Gastroesophageal sphincter (tissue), 4 donors: ENCODE measurements around the gene THADA. TPM values are rescaled to one million over a fixed set of nuclear protein-coding genes. Genes with fewer than 3 reads are reported as not detected.

ENCODE experiments used
- ATAC-seq: fragments of 150-250 bp; one replicate; pipeline ENCODE4 v1.9.1; 2016; ENCODE audit warnings: mild to moderate bottlenecking, moderate library complexity
- H3K27ac ChIP-seq, 4 donors: fragments of 200-600 bp; sonication (generic) in 3 of 4; 1 replicate in 3 of 4; 2 replicates in 1 of 4; pipeline ENCODE4 v1.5.1; 2016 to 2019
- H3K27me3 ChIP-seq: fragments of 200-600 bp; sonication (generic); one replicate; pipeline ENCODE4 v1.5.1; 2019
- H3K36me3 ChIP-seq, 2 donors: fragments of 200-600 bp; sonication (generic); one replicate each; pipeline ENCODE4 v1.5.1; 2019; ENCODE audit warnings: control low read depth in 1 of 2
- H3K4me1 ChIP-seq, 3 donors: fragments of 200-600 bp; sonication (generic); 1 replicate in 2 of 3; 2 replicates in 1 of 3; pipeline ENCODE4 v1.5.1; 2016 to 2019; ENCODE audit warnings: control low read depth in 2 of 3
- H3K4me3 ChIP-seq, 2 donors: fragments of 200-600 bp; sonication (generic); one replicate each; pipeline ENCODE4 v1.5.1; 2019; ENCODE audit warnings: mild to moderate bottlenecking in 1 of 2, moderate library complexity in 1 of 2
- H3K9me3 ChIP-seq, 3 donors: fragments of 200-600 bp; sonication (generic); one replicate each; pipeline ENCODE4 v1.5.1; 2017 to 2019; ENCODE audit warnings: control low read depth in 2 of 3
- EP300 ChIP-seq: sonication (generic); formaldehyde crosslinking; IDR thresholded peaks from one replicate; pipeline ENCODE4 v1.6.1; 2017; ENCODE audit warnings: antibody characterized with exemption, mild to moderate bottlenecking
- POLR2A ChIP-seq, 2 donors: fragments of 450-650 bp; IDR thresholded peaks; one replicate each; pipeline ENCODE4 v1.6.1; 2017; ENCODE audit warnings: antibody characterized with exemption in 2 of 2, mild to moderate bottlenecking in 2 of 2, moderate library complexity in 1 of 2
- POLR2AphosphoS5 ChIP-seq: sonication (generic); formaldehyde crosslinking; IDR thresholded peaks from one replicate; pipeline ENCODE4 v1.6.1; 2017; ENCODE audit warnings: antibody characterized with exemption
- WGBS, 2 donors: methylation state at CpG; one replicate each; pipeline ENCODE4 v1.1.5; 2018; ENCODE audit warnings: low coverage in 1 of 2; 5-methylcytosine and 5-hydroxymethylcytosine counted together
- total RNA-seq, 4 donors: library from RNA; depleted of rRNA; stranded (reverse); fragments of >200 nt; gene quantifications; one replicate each; pipeline ENCODE4 v1.1.0, GENCODE V29; 2016
- TF ChIP-seq, protein P1 (sequence below), 4 experiments: fragments of 200-600 bp in 2 of 4; fragments of 450-650 bp in 2 of 4; sonication (generic) in 1 of 4; IDR thresholded peaks; one replicate each; pipeline ENCODE4 v1.5.1; 2017 to 2019; ENCODE audit warnings: antibody characterized with exemption in 4 of 4, mild to moderate bottlenecking in 2 of 4, moderate library complexity in 2 of 4

THADA gene
- total RNA-seq, 4 donors from 2014 or later = 19.7 to 34.4 (median 22.3) TPM

DNA sequence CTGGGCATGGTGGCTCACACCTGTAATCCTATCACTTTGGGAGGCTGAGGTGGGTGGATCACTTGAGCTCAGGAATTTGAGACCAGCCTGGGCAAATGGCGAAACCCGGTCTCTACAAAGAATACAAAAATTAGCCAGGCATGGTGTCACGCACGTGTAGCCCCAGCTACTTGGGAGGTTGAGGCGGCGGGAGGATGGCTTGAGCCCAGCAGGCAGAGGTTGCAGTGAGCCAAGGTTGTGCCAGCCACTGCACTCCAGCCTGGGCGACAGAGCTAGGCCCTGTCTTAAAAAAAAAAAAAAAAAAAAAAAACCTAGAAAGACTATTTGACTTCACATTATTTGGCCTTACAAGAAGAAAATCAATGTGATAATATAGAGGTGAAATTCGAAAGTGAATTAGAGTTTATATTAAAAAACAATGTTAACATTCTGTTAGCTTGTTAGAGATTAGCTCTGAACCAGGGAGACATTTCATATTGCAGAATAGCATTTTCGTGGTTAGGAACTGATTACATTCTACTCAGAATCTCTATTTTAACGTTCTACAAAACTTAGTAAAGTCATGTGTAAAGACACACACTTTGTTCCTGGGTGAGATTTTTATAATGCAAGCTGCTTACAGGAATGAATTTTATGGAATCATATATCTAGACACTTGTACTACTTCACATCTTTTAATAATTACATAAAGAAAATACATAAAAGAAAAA lies 120.5 kb downstream of the THADA start:
- no peaks in the 10 kb centered on the region for H3K9me3 ChIP-seq
- no peak overlapping the region for H3K4me3 ChIP-seq
- TF ChIP-seq, protein P1, sequence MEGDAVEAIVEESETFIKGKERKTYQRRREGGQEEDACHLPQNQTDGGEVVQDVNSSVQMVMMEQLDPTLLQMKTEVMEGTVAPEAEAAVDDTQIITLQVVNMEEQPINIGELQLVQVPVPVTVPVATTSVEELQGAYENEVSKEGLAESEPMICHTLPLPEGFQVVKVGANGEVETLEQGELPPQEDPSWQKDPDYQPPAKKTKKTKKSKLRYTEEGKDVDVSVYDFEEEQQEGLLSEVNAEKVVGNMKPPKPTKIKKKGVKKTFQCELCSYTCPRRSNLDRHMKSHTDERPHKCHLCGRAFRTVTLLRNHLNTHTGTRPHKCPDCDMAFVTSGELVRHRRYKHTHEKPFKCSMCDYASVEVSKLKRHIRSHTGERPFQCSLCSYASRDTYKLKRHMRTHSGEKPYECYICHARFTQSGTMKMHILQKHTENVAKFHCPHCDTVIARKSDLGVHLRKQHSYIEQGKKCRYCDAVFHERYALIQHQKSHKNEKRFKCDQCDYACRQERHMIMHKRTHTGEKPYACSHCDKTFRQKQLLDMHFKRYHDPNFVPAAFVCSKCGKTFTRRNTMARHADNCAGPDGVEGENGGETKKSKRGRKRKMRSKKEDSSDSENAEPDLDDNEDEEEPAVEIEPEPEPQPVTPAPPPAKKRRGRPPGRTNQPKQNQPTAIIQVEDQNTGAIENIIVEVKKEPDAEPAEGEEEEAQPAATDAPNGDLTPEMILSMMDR (IDR thresholded peaks at IDR 0.05) = no peak
- TF ChIP-seq POLR2AphosphoS5 (no peak), EP300 (no peak), POLR2A (IDR thresholded peaks at IDR 0.05) (no peak)
- no peak for ATAC-seq
- WGBS, 2 donors = 80 to 94% methylated on average over 5 to 10 of the region's 10 CpGs
- peaks cover 0 to 6% (median 4%) of the 10 kb centered on the region in 3 donors for H3K4me1 ChIP-seq
- peaks cover 0 to 7% of the 10 kb centered on the region in 2 donors for H3K36me3 ChIP-seq
- H3K27ac ChIP-seq = no peak overlapping the region
- H3K27me3 ChIP-seq = no peaks in the 10 kb centered on the region

DNA sequence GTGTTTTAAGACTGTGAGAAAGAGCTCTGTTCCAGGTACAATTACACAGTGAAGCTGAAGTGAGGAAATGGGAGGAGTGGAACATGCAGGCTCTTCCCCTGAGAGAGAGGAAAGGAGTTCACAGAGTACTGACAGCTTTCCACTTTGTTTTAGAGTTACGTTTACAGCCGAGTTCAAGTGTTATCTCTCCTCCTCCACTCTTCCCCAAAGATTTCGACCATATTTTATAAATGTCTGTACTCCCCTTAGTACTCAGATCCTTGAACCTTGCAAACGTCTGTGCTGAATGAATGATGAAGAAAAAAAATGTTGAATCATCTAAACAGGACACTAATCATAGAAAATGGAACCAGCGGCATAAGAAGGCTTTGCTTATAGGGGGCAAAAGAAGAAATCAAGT lies 121.6 kb downstream of the THADA start:
- Histone ChIP-seq H3K4me3 (no peak overlapping the region), H3K4me1 (peaks cover 0 to 6% (median 4%) of the 10 kb centered on the region in 3 donors), H3K36me3 (peaks cover 0 to 7% of the 10 kb centered on the region in 2 donors), H3K27ac (no peak overlapping the region), H3K9me3 (no peaks in the 10 kb centered on the region), H3K27me3 (no peaks in the 10 kb centered on the region)
- no peak for TF ChIP-seq POLR2A (IDR thresholded peaks at IDR 0.05)
- no peak for TF ChIP-seq POLR2AphosphoS5
- TF ChIP-seq EP300 = no peak
- TF ChIP-seq, protein P1 (IDR thresholded peaks at IDR 0.05) = no peak
- ATAC-seq = no peak
- WGBS, 2 donors = 62 to 75% methylated on average over 3 to 5 of the region's 5 CpGs

DNA sequence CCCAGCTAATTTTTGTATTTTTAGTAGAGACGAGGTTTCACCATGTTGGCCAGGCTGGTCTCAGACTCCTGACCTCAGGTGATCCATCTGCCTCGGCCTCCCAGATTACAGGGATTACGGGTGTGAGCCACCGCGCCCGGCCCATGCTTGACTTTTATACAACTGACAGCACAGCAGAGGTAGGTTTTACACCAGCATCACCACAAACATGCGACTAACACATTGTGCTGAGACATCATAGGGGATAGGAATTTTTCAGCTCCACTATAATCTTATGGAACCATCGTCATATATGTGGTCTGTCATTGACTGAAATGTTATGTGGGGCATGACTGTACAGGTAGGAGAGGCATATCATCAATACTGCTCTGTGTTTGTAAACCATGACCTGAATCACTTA lies 122.1 kb downstream of the THADA start:
- no peak overlapping the region for H3K27ac ChIP-seq
- no peak overlapping the region for H3K4me3 ChIP-seq
- no peak for ATAC-seq

DNA sequence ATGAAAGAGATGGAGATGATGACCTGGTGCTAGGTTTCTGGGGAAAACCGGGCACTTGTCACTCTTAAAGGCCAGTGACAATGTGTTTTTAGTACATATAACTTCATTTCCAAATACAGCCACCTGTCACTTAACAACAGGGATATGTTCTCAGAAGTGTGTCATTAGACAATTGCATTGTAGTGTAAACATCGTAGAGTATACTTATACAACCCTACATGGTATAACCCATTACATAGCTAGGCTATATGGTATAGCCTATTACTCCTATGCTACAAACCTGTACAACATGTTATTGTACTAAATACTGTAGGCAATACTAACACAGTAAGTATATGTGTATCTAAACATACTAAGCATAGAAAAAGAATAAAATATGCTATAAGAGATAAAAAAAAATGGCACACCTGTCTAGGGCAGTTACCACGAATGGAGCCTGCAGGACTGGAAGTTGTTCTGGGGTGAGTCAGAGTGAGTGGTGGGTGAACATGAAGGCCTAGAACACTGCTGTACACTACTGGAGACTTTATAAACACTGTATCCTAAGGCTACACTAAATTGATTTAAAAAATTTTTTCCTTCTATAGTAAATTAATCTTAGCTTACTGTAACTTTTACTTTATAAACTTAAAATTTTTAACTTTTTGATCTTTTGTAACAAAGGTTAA lies 123.2 kb downstream of the THADA start:
- Histone ChIP-seq H3K9me3 (no peaks in the 10 kb centered on the region), H3K36me3 (peaks cover 0 to 7% of the 10 kb centered on the region in 2 donors), H3K27ac (no peak overlapping the region), H3K27me3 (no peaks in the 10 kb centered on the region), H3K4me3 (no peak overlapping the region), H3K4me1 (peaks cover 0 to 15% (median 3%) of the 10 kb centered on the region in 3 donors)
- 75 to 78% methylated on average over 3 of the region's 3 CpGs for WGBS, 2 donors
- TF ChIP-seq EP300 = no peak
- TF ChIP-seq, protein P1 (IDR thresholded peaks at IDR 0.05) = no peak
- no peak for TF ChIP-seq POLR2A (IDR thresholded peaks at IDR 0.05)
- TF ChIP-seq POLR2AphosphoS5 = no peak
- no peak for ATAC-seq

More for the DNA sequence above, 122.1 kb downstream of the THADA start:
- H3K4me1 ChIP-seq = peaks cover 0 to 10% (median 4%) of the 10 kb centered on the region in 3 donors
- no peaks in the 10 kb centered on the region for H3K9me3 ChIP-seq
- TF ChIP-seq, protein P1 (IDR thresholded peaks at IDR 0.05) = no peak
- TF ChIP-seq POLR2A (IDR thresholded peaks at IDR 0.05) (no peak), POLR2AphosphoS5 (no peak), EP300 (no peak)
- peaks cover 0 to 7% of the 10 kb centered on the region in 2 donors for H3K36me3 ChIP-seq
- 83 to 100% methylated on average over 6 of the region's 8 CpGs for WGBS, 2 donors
- H3K27me3 ChIP-seq = no peaks in the 10 kb centered on the region
